Measurements from ENCODE around the gene POLN.

POLN gene

DNA sequence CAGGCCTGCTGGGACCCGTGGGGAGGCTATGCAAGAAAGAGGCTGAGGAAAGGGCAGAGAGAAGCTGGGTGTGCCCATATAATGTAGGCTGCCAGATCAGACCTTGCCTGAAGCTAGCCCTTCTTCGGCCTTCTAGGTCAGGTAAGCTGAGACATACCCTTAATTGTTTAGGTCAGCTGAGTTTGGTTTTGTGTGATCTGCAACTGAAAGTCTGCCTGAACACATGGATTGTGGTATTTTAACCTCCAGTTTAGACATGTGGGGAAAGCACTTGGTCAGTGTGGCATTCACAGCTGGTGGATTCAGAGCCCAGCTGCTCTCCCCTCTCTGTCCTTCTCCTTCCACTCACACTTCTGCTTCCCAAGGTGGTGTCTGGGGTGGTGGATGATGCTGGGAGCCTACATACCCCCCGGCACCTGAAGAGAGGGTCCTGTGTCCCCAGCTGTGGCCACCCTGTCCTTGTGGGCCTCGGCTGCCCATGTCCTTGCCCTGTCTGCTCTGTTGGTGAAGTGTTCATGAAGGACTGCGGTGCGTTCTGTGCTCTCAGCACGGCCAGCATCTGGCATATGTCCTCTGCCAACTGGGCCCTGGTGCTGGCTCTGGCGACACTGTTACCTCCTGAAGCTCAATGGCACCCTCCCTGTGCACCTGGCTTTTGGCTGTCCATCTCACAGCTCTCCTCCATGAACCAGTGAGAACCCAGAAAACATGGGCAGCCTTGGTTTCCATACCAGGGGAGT lies 100.7 kb downstream of the POLN start:
- no peak for TF ChIP-seq CTCF (IDR thresholded peaks at IDR 0.05; ENCODE audit: low read depth, low read length)
- DNase-seq, result no peak
- no peaks in the 10 kb centered on the region for H3K27me3 ChIP-seq (ENCODE audit: insufficient read depth, low read depth, severe bottlenecking)
- H3K9me3 ChIP-seq (ENCODE audit: severe bottlenecking), result no peaks in the 10 kb centered on the region
- no peak overlapping the region for H3K27ac ChIP-seq
- H3K36me3 ChIP-seq, result no peaks in the 10 kb centered on the region
- H3K4me3 ChIP-seq (ENCODE audit: low read depth, low read length), result no peak overlapping the region

GRCh38 chr4:2138846-2139500 lies 102.9 kb downstream of the POLN start:
- TF ChIP-seq CTCF (IDR thresholded peaks at IDR 0.05; ENCODE audit: low read depth, low read length), result no peak
- no peaks in the 10 kb centered on the region for H3K27me3 ChIP-seq (ENCODE audit: insufficient read depth, low read depth, severe bottlenecking)

GRCh38 chr4:2136726-2137125 lies 105.2 kb downstream of the POLN start:
- Histone ChIP-seq H3K36me3 (no peaks in the 10 kb centered on the region), H3K4me3 (ENCODE audit: low read depth, low read length) (no peak overlapping the region), H3K27ac (no peak overlapping the region), H3K9me3 (ENCODE audit: severe bottlenecking) (peaks cover 10% of the 10 kb centered on the region), H3K27me3 (ENCODE audit: insufficient read depth, low read depth, severe bottlenecking) (no peaks in the 10 kb centered on the region)
- no peak for TF ChIP-seq CTCF (IDR thresholded peaks at IDR 0.05; ENCODE audit: low read depth, low read length)
- no peak for DNase-seq

More at GRCh38 chr4:2138846-2139500, 102.9 kb downstream of the POLN start:
- H3K4me3 ChIP-seq (ENCODE audit: low read depth, low read length), result no peak overlapping the region
- no peak for DNase-seq
- no peaks in the 10 kb centered on the region for H3K36me3 ChIP-seq
- no peaks in the 10 kb centered on the region for H3K9me3 ChIP-seq (ENCODE audit: severe bottlenecking)
- H3K27ac ChIP-seq, result no peak overlapping the region

DNA sequence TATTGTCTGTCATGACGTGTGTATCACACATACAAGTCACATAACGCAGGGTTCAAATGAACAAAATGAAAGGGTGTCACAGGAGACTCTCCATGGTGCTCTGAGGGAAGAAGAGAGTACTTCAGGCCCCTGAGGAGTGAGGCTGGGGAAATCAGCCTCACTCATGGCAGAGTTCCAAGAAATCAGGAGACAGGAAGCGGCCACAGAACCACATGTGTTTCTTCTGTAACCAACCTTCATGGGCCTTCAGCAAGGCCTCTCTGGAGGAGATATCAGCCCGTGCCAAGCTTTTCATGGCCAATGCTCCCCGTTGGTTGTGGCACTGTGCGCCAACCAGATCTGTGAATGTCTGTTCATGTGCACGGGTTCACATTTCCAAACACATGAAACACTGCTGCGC lies 106.8 kb downstream of the POLN start:
- H3K27ac ChIP-seq, result no peak overlapping the region
- no peaks in the 10 kb centered on the region for H3K27me3 ChIP-seq (ENCODE audit: insufficient read depth, low read depth, severe bottlenecking)
- no peak for DNase-seq
- no peaks in the 10 kb centered on the region for H3K36me3 ChIP-seq
- H3K4me3 ChIP-seq (ENCODE audit: low read depth, low read length), result no peak overlapping the region
- H3K9me3 ChIP-seq (ENCODE audit: severe bottlenecking), result peaks cover 12% of the 10 kb centered on the region
- no peak for TF ChIP-seq CTCF (IDR thresholded peaks at IDR 0.05; ENCODE audit: low read depth, low read length)

GRCh38 chr4:2132438-2132837 lies 109.5 kb downstream of the POLN start:
- H3K27me3 ChIP-seq (ENCODE audit: insufficient read depth, low read depth, severe bottlenecking), result no peaks in the 10 kb centered on the region
- H3K36me3 ChIP-seq, result no peaks in the 10 kb centered on the region
- H3K4me3 ChIP-seq (ENCODE audit: low read depth, low read length), result no peak overlapping the region
- H3K9me3 ChIP-seq (ENCODE audit: severe bottlenecking), result peaks cover 12% of the 10 kb centered on the region
- no peak for TF ChIP-seq CTCF (IDR thresholded peaks at IDR 0.05; ENCODE audit: low read depth, low read length)
- no peak for DNase-seq
- H3K27ac ChIP-seq, result no peak overlapping the region
